GM21786 (cell line): ENCODE data around the gene TTLL5.

Experiments
- ATAC-seq: cut with Tn5 transposase; IDR thresholded peaks from one replicate; pipeline ENCODE4 v1.9.1; 2021; ENCODE audit not compliant: unreplicated experiment

TTLL5 gene

GRCh38 chr14:75700295-75700694 is 39.2 kb downstream of the TTLL5 start:
- ATAC-seq = no peak

DNA sequence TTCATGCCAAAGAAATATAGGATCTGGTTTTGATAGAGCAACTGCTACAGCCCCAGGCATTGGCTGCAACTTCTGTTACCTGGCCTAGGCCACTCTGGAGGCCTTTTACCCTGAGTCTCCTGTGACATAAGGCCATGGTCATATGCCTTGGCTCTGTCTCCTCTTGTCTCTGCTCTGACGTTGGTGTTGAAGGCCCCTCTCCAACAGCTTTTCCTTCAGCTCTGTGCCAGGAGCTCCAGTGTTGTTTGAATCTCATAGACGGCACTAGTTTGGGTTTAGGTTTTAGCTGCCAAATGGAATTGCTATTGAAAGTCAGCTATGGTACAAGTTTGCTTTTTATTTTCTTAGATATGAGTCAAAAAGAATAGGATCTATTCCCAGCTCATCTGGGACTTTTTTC is 41.1 kb downstream of the TTLL5 start:
- no peak for ATAC-seq

DNA sequence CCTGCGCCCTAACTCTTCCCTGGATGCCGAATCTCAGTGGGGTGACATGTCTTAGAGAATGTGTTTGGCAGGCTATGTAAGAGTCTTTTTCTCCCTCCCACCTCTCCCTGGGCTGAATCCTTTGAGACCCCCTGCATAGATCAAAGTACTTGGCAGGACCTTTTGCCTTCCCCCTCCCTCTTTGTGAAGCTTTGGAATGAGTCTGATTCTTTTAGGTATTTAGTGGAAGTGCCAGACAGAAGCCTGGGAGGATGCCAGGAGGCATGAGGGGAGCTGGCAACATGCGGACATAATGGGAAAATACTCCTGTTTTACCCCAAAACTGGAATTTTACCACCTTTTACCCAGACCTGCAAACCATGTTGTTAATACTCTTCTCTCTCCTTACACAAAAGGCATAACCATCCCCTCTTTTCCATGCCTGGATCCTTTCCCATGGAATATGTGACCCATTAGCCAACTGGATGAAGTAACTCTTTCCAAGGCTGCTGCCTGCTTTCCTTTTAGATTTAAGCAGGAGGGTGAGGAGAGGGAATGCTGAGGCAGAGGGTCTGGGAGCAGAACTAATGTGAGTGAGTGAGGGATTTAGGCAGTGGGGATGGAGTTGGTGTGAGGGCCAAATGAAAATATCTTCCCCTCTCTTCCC is 41.7 kb downstream of the TTLL5 start:
- no peak for ATAC-seq

GRCh38 chr14:75703467-75703866 is 42.4 kb downstream of the TTLL5 start:
- ATAC-seq = no peak

- no peak for ATAC-seq
Observed at GRCh38 chr14:75705014-75705413, 44.0 kb downstream of the TTLL5 start.

DNA sequence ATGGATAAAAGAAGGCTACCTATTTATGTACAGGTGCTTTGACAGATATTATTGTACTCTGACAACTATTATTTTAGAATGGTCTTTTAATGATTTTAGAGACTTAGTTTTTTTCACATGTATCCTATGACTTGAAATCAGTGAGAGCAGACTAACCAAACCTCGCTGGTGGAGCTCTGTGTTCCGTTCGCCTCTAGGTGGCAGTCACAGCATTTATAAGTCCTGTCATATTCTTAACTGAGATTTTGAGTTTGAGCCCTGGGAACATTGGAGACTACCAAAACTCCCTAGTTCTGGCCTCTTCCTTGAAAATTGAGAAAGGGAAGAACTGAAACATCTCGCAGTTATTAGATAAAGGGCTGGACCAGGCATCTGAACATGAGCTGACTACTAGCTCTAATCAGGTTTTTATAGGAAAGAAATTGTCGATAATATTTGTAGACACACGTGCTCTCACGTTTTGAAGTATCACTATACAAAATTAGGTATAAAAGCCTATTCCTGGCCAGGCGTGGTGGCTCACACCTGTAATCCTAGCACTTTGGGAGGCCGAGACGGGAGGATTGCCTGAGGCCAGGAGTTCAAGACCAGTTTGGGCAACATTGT is 48.3 kb downstream of the TTLL5 start:
- ATAC-seq = no peak

DNA sequence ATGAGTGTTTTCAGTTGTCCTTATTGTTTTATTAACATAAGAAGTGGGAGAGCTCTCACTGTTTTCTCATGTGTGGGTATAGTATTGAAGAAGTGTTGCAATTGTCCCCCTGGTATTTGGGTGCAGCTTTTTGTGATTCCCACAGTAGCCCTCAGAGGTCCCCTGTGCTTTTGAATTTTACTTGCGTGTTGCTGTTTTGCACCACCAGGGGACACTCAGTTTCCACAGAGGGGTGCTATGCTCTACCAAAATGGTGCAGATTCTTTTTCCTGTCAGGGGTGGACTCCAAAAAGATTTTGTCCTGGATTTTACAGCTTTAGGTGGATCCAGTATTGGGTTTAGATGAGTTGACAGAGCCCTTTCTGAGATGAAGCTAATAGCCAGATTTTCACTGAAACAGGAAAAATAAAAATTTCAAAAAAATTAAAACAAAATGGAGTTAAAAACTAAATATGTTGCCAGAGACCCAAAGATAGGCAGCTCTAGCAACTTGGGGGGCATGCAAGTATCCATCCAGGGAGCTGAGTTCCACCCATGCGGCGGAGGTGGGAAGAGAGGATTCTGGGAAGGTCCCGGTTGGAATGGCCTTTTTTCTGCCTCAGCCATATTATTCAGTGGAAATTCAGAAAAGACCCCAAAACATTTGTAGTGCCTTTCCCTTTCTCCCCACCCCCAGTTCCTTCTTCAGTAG is 50.2 kb downstream of the TTLL5 start:
- ATAC-seq = no peak

DNA sequence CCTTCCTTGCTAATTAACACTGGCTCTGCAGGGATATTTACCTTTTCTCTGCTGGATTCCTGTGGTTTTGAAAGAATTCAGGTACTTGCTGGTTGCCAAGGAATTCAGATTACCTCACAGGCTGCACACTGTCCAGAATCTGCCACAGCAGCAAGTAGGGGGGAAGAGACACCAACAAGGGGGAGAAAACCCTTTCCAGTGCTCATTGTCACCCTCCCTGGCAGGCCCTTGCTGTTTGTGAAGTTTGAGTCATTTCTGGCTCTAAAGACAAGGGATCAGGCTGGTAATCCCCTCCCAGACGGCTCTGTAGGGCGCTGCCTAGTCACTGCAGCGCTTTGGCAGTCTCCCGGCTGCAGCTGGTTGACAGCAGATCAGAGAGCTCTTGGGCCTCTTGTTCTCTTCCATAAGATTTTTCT is 50.8 kb downstream of the TTLL5 start:
- no peak for ATAC-seq

DNA sequence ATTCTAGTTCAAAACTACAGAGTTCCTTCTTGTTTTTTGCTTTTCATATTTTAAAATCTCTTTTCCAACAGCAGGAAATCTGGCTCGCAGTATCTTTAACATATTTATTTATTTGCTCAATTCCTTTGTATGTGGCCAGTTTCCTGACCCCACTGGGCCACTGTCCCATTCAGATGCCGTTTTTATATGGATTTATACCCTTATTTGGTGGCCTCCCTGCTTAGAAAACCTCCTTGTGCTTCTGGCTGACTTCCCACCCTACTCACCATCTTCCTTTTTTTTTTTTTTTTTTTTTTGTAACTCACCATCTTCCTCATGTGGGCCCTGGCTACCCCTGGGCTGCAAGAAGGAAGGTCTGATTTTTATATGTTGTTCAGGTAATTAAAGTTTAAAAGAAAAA is 53.9 kb downstream of the TTLL5 start:
- ATAC-seq = no peak

GRCh38 chr14:75715926-75716780 is 55.1 kb downstream of the TTLL5 start:
- ATAC-seq = no peak

DNA sequence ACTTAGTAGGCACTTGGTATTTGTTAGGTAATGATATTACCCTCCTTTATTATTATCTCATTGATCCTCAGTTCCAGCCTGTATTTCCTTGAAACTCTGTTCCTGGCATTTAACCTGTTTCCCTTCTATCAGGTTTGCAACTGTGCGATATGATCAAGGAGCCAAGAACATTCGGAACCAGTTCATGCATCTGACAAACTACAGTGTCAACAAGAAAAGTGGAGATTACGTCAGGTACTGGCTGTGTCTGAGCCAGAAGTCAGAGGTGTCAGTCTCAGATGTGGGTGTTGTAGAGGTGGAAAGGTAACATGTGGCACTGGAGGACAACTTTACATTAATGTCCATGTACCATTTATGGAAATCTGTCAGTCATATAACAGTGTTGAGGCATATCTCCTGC is 56.7 kb downstream of the TTLL5 start:
- no peak for ATAC-seq

- no peak for ATAC-seq
Observed at GRCh38 chr14:75718199-75718598, 57.2 kb downstream of the TTLL5 start.

- ATAC-seq = no peak
Observed at GRCh38 chr14:75720116-75720515, 59.1 kb downstream of the TTLL5 start.

- ATAC-seq = no peak
Observed at GRCh38 chr14:75720842-75721498, 59.9 kb downstream of the TTLL5 start.

- ATAC-seq = no peak
Observed at GRCh38 chr14:75723716-75724115, 62.7 kb downstream of the TTLL5 start.

DNA sequence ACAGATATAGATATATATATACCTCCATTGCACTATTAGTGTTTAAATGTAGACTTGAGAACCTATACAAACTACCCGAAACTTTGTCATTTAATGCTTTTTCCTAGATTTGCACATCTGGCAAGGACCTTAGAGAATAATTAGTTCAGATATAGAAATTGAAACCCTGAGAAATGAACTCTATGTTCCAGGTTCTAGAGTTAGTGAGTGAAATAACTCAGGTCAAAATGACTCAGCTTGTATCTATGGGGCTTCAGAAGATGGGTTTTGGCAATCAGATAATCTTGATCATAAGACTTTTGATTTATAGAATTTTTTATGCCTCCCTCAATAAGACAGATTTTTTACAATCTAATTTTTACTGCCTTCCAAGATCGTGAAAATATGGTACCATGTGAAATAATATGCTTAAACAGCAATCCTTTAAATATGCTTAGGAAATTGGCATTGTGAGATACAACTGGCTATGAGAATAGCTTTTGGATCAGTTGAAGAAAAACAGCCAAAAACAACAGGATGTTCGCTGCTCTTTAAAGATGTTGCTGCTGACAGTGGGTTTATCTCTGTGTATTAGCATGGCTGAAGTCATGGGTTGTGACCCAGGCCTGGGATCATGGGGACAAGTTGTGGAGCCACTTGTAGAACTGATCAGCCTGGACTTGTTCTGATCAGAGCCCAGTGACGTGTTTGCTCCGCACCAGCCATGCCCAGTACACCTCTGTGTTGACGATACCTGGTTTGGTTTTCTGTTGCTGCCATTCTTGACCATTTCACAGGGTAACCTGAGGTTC is 63.6 kb downstream of the TTLL5 start:
- ATAC-seq = no peak

DNA sequence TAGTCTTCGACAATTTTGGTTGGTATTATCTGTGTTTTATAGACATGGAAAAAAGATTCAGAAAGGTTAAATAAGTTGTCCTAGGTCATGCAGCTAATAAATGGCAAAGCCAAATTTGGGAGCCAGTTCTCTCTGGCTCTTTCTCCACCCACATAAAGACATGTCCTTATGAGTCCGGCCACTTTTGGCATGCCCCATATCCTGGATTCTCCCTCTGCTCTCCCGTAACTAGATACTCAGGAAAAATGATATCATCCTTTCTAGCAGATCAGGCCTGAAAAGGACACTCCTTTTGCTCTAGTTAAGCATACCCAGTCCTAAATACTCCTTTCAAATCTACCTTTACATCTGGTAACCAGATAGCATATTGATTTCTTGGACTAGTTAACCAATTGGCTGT is 64.4 kb downstream of the TTLL5 start:
- no peak for ATAC-seq

DNA sequence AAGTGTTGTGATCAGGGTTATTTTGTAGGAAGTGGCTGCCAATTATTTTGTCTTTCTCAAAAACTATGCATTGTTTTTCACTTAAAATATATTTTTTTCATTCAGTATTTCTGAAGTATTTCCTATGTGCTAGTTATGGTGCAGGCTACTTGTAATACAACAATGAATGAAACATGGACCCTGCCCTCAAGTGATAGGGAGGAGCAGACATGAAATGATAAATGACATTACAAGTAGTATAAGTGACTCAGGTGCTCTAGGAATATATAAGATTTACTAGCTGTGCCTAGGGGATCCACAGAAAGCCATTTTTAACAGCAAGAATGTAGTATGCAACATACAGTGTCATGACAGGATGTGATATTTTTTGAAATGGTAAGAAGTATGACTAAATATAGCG is 65.3 kb downstream of the TTLL5 start:
- ATAC-seq = no peak

- ATAC-seq = no peak
Observed at GRCh38 chr14:75727124-75727523, 66.1 kb downstream of the TTLL5 start.

GRCh38 chr14:75732888-75733287 is 71.8 kb downstream of the TTLL5 start:
- ATAC-seq = no peak
